HG03460 (cell line): ENCODE results near the gene PSTPIP2.

Source experiments
- ATAC-seq: cut with Tn5 transposase; IDR thresholded peaks from one replicate; pipeline ENCODE4 v1.9.1; 2021; ENCODE audit not compliant: unreplicated experiment

Gene PSTPIP2

DNA sequence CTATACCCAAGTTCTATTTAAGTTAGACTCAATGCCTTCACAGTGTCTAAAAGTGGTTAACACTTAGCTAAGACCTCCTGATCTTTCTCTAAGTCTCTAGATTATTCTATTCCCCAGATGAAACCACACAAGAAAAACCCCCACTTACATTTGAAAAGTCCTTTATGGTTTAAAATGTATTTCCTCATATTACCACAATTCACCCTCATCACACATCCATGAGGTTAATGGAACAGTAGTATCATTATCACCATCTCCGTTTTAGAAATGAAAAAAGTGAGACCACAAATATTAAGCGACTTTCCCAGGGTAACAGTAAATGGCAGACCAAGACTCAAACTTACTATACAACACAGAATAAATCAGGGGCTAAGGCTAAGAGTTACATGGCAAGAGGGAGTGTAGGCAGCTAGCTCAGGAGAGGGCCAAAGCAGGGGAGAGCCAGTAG is 133.5 kb downstream of the PSTPIP2 start:
- ATAC-seq = peak; percentile 46

DNA sequence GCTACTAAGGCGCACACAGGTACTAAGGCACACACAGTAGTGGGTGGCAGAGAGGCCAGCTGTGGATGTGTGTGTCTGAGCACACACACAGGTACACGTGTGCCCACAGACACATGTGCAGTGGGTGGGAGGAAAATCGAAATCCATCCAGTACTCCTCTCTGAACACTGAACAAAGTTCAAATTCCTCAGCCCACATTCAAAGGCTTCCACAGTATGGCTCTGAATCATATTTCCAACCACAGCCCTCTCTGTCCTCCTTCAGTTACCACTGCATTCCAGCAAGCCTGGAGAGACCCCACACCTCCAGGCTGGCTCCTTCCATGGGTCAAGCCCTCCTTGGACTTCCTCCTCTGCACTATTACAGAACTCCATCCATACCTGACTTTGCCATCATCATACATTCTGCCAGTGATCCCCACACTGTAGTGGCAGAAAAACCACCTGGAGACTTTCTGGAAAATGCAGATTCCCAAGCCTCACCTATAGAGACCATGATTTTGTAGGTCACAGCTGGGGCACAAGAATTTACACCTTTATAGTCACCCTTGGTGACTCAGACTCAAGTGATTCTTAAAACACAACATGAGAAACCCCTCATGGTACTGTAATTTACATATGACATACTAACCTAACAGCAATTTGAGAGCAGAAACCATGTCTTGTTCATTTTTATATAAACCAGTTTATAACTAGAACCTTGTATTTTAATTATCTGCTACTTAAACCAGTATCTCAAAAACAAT is 136.3 kb downstream of the PSTPIP2 start:
- ATAC-seq = no peak
